ENCODE measurements around the gene THBS3.
"Not testable (repeated sequence)": the region's sequence is repeated elsewhere in the genome, so short reads cannot be mapped to it uniquely, and the experiment has no call there.

THBS3 gene

GRCh38 chr1:155173478-155174323 is 34.0 kb downstream of the THBS3 start, which contains the start of gene TRIM46:
TSS of gene TRIM46 (plus strand) at chr1:155173849. CDS start at chr1:155173967, 118 bp downstream.
- DNase-seq (ENCODE audit: low spot score): no peak

- peak; percentile 94 for DNase-seq (ENCODE audit: low spot score)
Measured at GRCh38 chr1:155172732-155173477, 34.8 kb downstream of the THBS3 start, which contains the start of gene KRTCAP2. TSS of gene KRTCAP2 (minus strand) at chr1:155173304. CDS start at chr1:155173224, 80 bp downstream.

- DNase-seq (ENCODE audit: low spot score): no peak
Measured at GRCh38 chr1:155171836-155172731, 35.6 kb downstream of the THBS3 start.

- DNase-seq (ENCODE audit: low spot score): no peak
Measured at GRCh38 chr1:155170806-155171205, 36.9 kb downstream of the THBS3 start.

GRCh38 chr1:155170101-155170785 is 37.5 kb downstream of the THBS3 start:
- no peak for DNase-seq (ENCODE audit: low spot score)

- DNase-seq (ENCODE audit: low spot score): no peak
Measured at GRCh38 chr1:155169541-155169940, 38.2 kb downstream of the THBS3 start.

GRCh38 chr1:155168456-155169210 is 39.1 kb downstream of the THBS3 start:
- no peak for DNase-seq (ENCODE audit: low spot score)

- not testable (repeated sequence) for DNase-seq (ENCODE audit: low spot score)
Measured at GRCh38 chr1:155168105-155168445, 39.6 kb downstream of the THBS3 start.

GRCh38 chr1:155167166-155168104 is 40.3 kb downstream of the THBS3 start:
- DNase-seq (ENCODE audit: low spot score): peak; percentile 80

GRCh38 chr1:155166471-155167165 is 41.1 kb downstream of the THBS3 start:
- no peak for DNase-seq (ENCODE audit: low spot score)

GRCh38 chr1:155166051-155166470 is 41.6 kb downstream of the THBS3 start:
- DNase-seq (ENCODE audit: low spot score): no peak

- not testable (repeated sequence) for DNase-seq (ENCODE audit: low spot score)
Measured at GRCh38 chr1:155164625-155165024, 43.1 kb downstream of the THBS3 start.

- not testable (repeated sequence) for DNase-seq (ENCODE audit: low spot score)
Measured at GRCh38 chr1:155163785-155164184, 43.9 kb downstream of the THBS3 start.

- DNase-seq (ENCODE audit: low spot score): not testable (repeated sequence)
Measured at GRCh38 chr1:155162631-155163030, 45.1 kb downstream of the THBS3 start.

- no peak for DNase-seq (ENCODE audit: low spot score)
Measured at GRCh38 chr1:155160128-155160527, 47.6 kb downstream of the THBS3 start.

- DNase-seq (ENCODE audit: low spot score): no peak
Measured at GRCh38 chr1:155158991-155159390, 48.7 kb downstream of the THBS3 start.

GRCh38 chr1:155155996-155156643 is 51.6 kb downstream of the THBS3 start:
- DNase-seq (ENCODE audit: low spot score): not testable (repeated sequence)
